GM12891 (cell line): Measurements from ENCODE around the gene EYS.

Experiments used
- PAX5 ChIP-seq: IDR thresholded peaks from 2 replicates; pipeline ENCODE4 v1.6.1; 2011; ENCODE audit warnings: low read length, moderate library complexity, mild to moderate bottlenecking; ENCODE audit not compliant: insufficient read depth, severe bottlenecking
- POLR2A ChIP-seq: IDR thresholded peaks from 2 replicates; pipeline ENCODE4 v1.6.1; 2011; ENCODE audit warnings: low read depth, low read length, control low read depth
- POLR2AphosphoS5 ChIP-seq: IDR thresholded peaks from 2 replicates; pipeline ENCODE4 v1.6.1; 2011; ENCODE audit warnings: low read depth, low read length, control low read depth
- SPI1 ChIP-seq: IDR thresholded peaks from 2 replicates; pipeline ENCODE4 v1.6.1; 2011; ENCODE audit warnings: low read depth, low read length, control low read depth
- TAF1 ChIP-seq: IDR thresholded peaks from 2 replicates; pipeline ENCODE4 v1.6.1; 2011; ENCODE audit warnings: low read depth, low read length, control low read depth

DNA sequence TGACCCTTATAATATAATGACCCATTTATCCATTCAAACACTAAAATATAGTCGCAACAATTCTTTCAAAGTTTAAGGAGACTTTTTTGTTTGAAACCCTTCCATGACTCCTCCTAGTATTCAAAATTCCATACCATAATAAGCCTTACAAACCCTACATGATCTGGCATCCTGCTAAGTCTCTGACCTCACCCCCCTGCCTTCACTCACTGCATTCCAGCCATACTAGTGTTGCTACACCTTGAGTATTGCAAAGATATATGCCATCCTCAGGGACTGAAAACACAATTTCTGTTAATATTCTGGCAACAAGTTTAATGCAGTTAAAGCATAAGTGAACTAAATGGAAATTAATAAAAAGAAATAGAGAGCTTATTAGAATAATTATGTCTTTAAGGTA is 168.4 kb downstream of the EYS start:
- TF ChIP-seq POLR2A (no peak), POLR2AphosphoS5 (no peak), SPI1 (no peak), TAF1 (no peak), PAX5 (no peak)
